ENCODE data around the gene IQSEC1. TPM values are rescaled to one million over a fixed set of nuclear protein-coding genes. Genes with fewer than 3 reads are reported as not detected.

IQSEC1 gene
- total and polyA plus RNA-seq, 7 donors: 2.5 to 39.1 (median 23.9) TPM

DNA sequence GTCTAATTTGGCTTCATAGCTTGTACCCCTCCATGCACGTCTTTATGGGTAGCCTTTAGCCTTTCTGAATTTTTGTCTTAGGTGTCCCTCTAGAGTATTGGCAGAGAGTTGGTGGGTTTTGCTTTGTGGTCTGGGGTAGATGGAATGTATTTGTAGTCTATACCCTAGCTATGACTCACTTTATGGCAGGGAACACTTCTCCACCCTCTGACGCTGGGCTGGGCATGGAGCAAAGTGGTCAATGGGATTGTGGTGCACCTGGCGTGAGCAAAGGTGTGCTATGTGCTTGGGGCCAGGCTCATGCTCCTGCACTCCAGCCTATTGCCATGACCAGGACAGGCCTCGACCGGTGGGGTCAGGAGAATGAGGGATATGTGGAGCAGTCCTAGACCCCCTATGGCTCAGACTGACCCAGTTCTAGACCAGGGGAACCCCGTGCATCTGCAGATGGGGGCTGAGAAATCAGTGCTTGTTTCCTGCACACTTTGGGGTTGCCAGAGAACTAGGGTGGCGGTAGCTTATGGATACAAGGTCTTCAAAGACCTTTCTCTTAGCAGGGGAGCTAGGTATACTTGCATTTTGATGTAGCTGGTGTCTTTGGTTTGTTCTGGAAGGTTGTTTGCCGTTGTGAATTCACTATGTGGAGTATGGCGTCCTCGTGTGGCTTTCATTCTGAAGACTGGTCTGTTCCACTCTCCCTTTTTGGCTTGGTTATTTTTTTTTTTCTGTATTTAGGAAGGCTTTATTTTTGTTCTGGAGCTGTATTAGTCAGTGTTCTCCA, 182.4 kb downstream of the IQSEC1 start:
- Histone ChIP-seq H3K4me1 (peaks cover 0 to 17% (median 9%) of the 10 kb centered on the region in 4 donors), H3K4me3 (no peak overlapping the region), H3K27ac (no peak overlapping the region), H3K9me3 (no peaks in the 10 kb centered on the region), H3K36me3 (no peaks in the 10 kb centered on the region), H3K27me3 (no peaks in the 10 kb centered on the region)
- 77 to 89% methylated on average over 10 of the region's 10 CpGs for WGBS, 2 donors
- no peak for DNase-seq
- TF ChIP-seq, protein P1, sequence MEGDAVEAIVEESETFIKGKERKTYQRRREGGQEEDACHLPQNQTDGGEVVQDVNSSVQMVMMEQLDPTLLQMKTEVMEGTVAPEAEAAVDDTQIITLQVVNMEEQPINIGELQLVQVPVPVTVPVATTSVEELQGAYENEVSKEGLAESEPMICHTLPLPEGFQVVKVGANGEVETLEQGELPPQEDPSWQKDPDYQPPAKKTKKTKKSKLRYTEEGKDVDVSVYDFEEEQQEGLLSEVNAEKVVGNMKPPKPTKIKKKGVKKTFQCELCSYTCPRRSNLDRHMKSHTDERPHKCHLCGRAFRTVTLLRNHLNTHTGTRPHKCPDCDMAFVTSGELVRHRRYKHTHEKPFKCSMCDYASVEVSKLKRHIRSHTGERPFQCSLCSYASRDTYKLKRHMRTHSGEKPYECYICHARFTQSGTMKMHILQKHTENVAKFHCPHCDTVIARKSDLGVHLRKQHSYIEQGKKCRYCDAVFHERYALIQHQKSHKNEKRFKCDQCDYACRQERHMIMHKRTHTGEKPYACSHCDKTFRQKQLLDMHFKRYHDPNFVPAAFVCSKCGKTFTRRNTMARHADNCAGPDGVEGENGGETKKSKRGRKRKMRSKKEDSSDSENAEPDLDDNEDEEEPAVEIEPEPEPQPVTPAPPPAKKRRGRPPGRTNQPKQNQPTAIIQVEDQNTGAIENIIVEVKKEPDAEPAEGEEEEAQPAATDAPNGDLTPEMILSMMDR (IDR thresholded peaks at IDR 0.05): no peak
- TF ChIP-seq EP300 (IDR thresholded peaks at IDR 0.05) (no peak), POLR2A (IDR thresholded peaks at IDR 0.05) (no peak), POLR2AphosphoS5 (IDR thresholded peaks at IDR 0.05) (no peak)
- intact Hi-C loops (cut with DNase I): loop anchor here (1.0 to 5.0 kb wide), 3 partner anchors 22 to 107 kb away; no protein-coding TSS in a partner anchor

DNA sequence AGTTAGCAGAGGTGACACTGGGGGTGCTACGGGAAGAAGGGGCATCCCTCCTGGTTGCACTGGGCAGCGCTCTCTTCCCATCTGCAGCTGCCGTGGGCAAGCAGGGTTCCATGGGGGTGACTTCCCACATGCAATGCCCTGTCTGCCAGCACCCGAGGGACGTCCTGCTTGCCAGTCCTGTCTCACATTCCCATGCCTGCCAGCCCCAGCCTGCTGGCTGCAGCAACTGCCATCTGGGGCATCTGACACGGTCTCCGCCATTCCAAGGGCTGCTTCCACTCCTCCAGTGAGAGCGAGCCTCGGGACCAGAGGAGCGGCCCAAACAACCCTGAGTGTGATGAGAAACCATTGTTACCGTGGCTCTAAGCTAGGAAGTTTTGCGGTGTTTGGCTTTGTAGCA, 186.5 kb downstream of the IQSEC1 start:
- no peaks in the 10 kb centered on the region for H3K27me3 ChIP-seq
- no peak for DNase-seq
- H3K4me3 ChIP-seq: no peak overlapping the region
- H3K36me3 ChIP-seq: no peaks in the 10 kb centered on the region
- H3K27ac ChIP-seq: no peak overlapping the region
- WGBS, 2 donors: 92 to 93% methylated on average over 12 of the region's 12 CpGs
- intact Hi-C loops (cut with DNase I): no loop called here
- no peak for TF ChIP-seq EP300 (IDR thresholded peaks at IDR 0.05)
- TF ChIP-seq, protein P1 (IDR thresholded peaks at IDR 0.05): no peak
- TF ChIP-seq POLR2AphosphoS5 (IDR thresholded peaks at IDR 0.05): no peak
- TF ChIP-seq POLR2A (IDR thresholded peaks at IDR 0.05): no peak
- peaks cover 0 to 14% (median 10%) of the 10 kb centered on the region in 4 donors for H3K4me1 ChIP-seq
- no peaks in the 10 kb centered on the region for H3K9me3 ChIP-seq

DNA sequence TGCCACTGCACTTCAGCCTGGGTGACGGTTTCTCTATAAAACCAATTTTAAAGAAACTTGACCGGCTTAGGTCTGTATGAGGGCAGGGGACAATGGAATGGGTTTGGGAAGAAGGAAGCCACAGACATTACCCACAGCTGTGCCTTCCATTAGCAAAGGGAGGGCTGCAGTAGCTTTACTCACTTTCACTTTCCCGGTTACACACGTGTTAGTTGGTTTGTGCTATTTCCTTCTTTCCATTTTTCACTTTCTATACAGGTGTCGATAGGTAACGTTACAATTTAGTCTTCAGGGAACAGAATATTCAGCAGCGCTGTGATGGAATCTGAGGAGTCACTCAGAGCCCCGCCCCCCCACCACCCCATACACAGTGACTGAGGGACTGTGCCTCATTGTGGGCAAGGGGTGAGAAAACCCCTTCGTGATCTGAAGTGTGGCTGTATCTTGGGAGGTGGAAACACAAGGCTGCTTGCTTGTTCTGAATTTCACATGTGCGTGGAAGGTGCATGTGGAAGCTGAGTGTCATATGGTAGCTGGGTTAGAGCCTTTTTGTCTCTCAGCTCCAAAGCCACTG, 187.0 kb downstream of the IQSEC1 start:
- H3K36me3 ChIP-seq: no peaks in the 10 kb centered on the region
- no peaks in the 10 kb centered on the region for H3K9me3 ChIP-seq
- TF ChIP-seq, protein P1 (IDR thresholded peaks at IDR 0.05): no peak
- TF ChIP-seq EP300 (IDR thresholded peaks at IDR 0.05) (no peak), POLR2A (IDR thresholded peaks at IDR 0.05) (no peak)
- H3K4me1 ChIP-seq: peaks cover 0 to 11% (median 7%) of the 10 kb centered on the region in 4 donors
- no peak for DNase-seq
- intact Hi-C loops (cut with DNase I): no loop called here
- no peak overlapping the region for H3K4me3 ChIP-seq
- H3K27me3 ChIP-seq: no peaks in the 10 kb centered on the region
- H3K27ac ChIP-seq: no peak overlapping the region
- WGBS, 2 donors: 51 to 58% methylated on average over 10 of the region's 10 CpGs

DNA sequence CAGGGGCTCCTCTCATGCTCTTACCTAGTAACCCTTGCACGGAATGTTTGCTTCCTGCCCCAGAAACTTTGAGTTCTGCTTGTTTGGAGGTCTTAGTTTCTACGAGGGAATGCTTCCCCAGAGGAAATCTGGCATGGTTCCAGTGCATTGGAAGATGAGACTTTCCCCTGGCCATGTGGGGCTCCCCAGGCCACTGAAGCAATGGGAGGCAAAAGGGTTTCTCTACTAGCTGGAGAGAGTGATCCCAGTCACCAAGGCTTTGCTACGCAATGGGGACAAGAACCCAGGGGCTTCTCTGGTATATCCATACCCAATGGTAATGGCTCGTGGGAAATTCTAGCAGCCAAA, 187.7 kb downstream of the IQSEC1 start:
- Histone ChIP-seq H3K4me1 (peaks cover 0 to 11% (median 7%) of the 10 kb centered on the region in 4 donors), H3K4me3 (no peak overlapping the region), H3K27ac (no peak overlapping the region), H3K27me3 (no peaks in the 10 kb centered on the region), H3K9me3 (no peaks in the 10 kb centered on the region), H3K36me3 (no peaks in the 10 kb centered on the region)
- intact Hi-C loops (cut with DNase I): no loop called here
- DNase-seq: no peak
- TF ChIP-seq POLR2AphosphoS5 (IDR thresholded peaks at IDR 0.05) (no peak), EP300 (IDR thresholded peaks at IDR 0.05) (no peak), POLR2A (IDR thresholded peaks at IDR 0.05) (no peak)
- TF ChIP-seq, protein P1 (IDR thresholded peaks at IDR 0.05): no peak
- WGBS, 2 donors: 75 to 85% methylated on average over 4 of the region's 4 CpGs

Data from sigmoid colon (tissue), 7 donors.